AML-193 (cell line): ENCODE data around the gene SLCO4C1.

Experiments
- DNase-seq, 2 experiments: peaks; one replicate each; lab custom pipeline; 2025; lab: John Stamatoyannopoulos, UW

Gene SLCO4C1

GRCh38 chr5:102270036-102270435, 26.0 kb downstream of the SLCO4C1 start:
- DNase-seq = no peak

DNA sequence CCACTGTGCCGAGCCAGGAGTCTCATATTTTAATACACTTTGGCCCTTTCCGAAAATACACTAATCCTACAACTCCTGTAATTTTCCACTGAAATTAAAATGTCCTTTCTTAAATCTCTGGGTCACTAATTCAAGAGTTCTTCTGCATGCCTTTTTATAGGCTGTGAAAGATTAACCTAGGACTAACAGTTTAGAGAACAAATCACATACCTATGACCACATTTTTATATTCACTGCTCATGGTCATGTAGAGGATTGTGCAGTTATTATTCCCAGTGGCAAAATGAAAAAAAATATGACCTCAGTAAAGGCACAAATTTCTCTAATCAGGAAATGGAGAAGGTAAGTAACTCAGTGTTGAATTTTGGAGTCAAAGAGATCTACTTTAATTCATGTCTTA, 33.4 kb downstream of the SLCO4C1 start:
- DNase-seq = no peak

DNA sequence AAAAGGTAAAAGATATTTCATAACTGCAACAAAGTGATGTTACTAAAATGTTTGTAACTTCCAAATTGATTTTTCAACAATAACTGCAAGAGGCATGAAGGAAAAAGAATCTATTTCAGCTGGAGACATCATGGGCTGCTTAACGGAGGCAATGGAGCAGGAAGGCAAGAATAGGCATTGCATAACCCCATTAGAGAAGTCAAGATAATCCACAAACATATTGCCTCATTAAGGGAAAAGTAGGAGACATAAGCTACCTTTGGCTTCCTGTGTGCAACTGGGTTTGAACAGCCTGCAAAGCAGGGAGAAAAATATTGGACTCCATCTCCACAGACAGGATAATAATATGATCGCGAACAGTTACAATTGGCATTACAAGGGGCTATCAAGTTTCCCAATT, 46.7 kb downstream of the SLCO4C1 start:
- no peak for DNase-seq

DNA sequence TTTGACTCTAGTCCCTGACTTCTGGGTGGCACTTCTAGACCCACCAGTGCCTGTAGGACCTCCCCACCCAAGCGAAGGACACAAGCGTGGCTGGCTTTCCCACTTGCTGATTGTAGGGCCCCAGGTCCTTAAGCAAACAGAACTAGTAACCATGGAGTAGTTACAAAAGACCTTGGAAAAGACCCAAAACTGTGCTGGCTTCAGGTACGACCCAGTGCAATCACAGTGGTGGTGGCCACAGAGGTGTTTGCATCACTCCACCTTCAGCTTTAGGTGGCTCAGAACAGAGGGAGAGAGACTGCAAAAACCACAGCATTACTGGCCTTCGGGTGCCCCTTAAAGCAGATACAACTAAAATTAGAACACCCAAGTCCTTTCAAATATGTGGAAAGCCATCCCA, 52.9 kb downstream of the SLCO4C1 start:
- no peak for DNase-seq

DNA sequence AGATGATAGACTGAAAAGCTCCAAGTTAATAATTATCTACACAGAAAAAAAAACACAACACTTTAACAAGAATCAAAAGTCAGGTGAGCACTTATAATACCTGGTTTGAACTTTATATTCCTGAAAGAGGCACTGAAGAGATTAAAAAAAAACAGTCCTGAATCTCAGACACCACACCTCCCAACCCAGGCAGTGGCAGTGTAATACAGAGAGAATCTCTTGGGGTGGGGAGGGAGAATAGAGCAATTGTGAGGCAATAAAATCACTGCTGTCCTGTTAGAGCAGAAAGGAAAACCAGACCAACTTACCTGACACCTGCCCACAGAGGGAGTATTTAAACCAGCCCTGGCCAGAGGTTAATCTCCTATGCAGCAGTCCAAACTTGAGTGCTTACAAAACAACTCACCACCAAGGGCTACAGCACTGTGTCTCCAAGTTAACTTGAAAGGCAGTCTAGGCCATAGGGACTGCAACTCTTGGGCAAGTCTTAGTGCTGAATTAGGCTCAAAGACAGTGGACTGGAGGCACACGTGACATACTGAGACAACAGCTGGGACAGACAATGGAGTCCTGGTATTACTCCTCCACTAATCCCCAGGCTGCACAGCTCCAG, 54.2 kb downstream of the SLCO4C1 start:
- no peak for DNase-seq

DNA sequence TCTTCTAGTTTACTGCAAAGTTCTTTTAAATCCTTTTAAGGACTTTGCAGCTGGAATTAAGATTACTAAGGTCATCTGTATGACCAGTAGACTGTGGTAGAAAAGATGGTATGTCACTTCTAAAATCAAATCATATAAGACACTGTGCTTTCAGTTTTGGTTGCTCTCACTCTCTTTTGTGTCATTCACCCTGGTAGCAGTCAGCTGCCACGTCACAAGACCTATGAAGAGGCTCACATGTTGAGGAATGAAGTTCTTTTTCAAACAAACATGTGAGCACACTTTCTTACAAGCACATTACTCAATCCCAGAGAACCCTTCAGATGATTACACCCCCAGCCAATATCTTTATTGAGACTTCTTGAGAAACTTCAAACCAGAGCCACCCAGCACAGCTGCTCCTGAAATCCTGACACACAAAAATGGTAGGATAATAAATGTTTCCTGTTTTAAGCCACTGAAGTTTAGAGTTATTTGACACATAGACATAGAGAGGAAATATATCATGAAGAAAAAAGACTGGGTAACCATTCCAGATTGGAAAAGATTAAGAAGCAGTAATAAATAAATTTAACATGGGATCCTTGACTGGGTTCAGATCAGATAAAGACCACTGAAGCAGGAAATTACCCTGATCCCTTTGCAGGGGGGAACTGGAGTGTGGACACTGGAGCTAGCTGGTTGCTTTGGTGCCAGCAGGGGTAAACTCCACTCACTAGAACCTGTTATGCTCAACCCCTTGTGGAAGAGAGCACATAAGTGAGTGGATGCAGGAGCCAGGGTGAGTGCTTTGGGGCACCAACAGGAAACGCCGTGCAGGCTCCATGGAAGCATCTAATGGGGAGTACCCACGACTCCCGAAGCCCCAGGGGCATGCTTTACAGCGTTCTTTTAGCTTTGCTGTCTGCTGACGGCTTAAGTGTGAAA, 64.1 kb downstream of the SLCO4C1 start:
- no peak for DNase-seq

DNA sequence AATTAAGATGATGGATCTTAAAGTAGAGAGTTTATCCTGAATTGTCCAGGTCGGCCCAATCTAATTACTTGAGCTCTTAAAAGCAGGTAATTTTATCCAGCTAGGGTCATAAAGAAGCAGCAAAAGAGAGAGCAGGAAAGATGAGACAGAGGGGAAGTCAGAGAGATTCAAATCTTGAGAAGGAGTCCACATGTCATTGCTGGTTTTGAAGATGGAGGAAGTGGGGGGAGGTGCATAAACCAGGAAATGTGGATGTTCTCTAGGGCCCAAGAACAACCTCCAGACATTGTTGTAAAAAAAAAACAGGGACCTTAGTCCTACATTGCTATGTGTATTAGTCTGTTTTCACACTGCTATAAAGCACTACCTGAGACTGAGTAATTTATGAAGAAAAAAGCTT, 66.4 kb downstream of the SLCO4C1 start:
- DNase-seq = peak; percentile 39 to 54

DNA sequence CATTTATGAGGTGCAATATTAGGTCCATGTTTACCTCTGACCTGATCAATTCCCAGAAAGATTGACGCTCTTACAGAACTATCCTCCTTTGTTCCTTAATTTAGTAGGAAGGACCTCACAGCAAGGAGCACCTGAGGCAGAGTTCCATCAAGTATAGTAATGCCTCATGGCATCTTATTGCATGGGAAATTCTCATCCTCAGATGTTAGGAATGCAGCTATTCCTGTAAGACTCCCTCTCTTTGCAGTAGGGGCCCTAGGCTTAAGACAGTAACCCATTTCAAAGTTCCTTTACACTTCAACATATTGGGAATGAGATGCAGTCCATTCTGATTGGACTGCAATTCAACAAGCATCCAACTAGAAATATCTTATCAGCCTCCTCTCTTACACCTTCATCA, 69.8 kb downstream of the SLCO4C1 start:
- no peak for DNase-seq

DNA sequence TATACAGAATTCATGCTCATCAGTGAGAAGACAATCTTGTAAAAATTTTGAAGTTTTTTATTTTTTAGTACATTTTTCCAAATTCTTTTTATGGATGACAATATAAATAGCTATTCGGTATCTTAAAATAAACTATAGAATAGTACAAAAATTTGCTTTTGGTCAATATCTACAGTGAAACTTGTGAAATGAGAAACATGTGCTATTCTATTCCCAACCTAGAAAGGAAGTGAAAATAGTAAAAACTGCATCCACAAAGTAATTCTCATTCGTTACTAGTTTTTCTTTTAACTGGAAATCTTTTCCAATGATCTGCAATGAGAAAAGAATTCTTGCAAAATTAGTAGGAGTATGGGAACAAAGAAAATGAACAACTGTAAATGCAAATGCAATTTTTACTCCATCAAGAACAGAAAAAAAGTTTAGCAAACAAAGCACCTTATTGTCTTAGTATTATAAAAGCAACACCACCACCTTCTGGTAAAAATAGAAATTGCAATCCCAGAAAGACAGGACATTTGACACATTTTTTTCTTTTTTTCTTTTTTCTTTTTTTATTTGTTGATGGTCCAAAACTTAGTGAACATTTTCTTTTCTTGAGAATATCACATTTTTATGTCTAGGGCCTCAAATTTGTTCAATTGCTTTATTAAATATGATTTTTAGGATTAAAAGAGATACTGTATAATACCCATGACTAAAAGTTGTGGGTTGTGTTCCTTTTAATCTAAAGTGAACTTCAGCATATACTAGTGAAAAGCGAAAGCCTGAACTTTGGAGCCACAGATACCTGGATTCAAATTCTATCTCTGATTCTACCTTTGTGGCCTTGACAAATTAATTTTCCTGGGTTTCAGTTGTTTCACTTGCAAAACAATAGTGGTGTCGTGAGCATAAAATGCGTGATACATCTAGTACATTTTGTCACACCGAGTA, 72.3 kb downstream of the SLCO4C1 start:
- DNase-seq = peak; percentile 51 to 62

DNA sequence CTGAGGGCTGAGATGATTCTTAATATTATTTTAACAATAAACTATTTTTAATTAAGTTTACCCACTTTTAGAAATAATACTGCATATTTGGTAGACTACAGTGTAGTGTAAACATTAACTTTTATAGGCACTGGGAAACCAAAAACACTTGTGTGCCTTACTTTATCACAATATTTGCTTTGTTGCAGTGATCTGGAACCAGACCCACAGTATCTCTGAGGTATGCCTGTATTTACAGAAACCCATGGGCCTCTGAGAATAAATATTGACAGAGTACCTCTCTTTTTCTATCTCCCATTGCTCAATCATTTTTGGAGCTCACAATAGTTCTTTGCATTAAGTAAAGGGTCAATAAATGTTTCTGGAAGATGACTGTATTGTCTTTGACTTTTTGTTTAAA, 73.3 kb downstream of the SLCO4C1 start:
- no peak for DNase-seq

GRCh38 chr5:102221949-102222348, 74.1 kb downstream of the SLCO4C1 start:
- no peak for DNase-seq

DNA sequence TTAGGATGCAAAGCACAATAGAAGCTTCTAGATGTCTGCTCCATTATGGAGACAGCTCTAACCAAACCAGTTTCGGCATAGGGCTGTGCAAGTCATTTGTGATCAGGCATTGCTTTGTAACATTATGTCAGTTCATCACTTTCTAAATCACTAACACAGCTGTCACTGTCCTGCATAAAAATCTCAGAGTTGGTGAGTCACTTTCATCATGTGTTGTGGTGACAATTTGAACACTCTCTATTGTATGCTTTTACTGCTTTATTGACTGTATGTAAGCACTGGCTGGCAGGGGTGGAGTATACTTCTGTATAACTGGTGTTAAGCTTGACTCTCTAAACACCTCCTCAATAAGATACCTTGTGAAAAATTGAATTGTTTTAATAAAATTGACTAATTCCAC, 77.9 kb downstream of the SLCO4C1 start:
- DNase-seq = no peak

GRCh38 chr5:102216678-102217077, 79.4 kb downstream of the SLCO4C1 start:
- no peak for DNase-seq

DNA sequence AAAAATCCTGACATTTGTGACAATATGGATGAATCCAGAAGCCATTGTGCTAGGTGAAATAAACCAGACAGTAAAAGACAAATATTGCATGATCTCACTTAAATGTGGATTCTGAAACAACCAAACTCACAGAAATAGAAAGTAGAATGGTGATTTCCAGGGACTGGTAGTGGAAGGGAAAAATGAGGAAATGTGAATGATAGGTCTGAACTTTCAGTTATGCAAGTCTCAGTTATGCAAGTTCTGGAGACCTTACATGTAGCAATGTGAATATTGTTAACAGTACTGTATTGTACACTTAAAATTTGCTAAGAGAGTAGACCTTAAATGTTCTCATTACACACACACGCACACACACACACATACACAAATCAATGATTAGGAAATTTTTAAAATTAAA, 84.9 kb downstream of the SLCO4C1 start:
- DNase-seq = peak; percentile 86 to 90

DNA sequence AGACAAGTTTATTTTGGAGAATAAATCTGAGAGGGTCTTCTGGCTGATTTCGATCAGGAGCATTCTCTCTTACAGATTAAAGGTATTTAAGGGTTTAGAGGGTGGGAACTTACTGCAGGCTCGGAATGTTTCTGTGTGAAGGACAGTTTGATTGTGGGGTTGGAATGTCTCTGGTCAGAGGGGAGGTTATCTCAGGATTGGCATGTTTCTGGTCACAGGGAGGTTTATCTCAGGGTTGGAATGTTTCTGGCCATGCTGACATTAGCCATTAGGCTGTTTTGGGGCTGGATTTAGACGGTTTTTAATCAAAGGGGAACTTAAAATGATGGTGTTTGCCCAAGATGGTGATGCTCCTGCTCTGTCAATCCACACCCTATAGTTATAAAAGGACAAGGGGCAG, 95.2 kb downstream of the SLCO4C1 start:
- DNase-seq = no peak

GRCh38 chr5:102196481-102196880, 99.6 kb downstream of the SLCO4C1 start:
- DNase-seq = no peak
